Measurements from ENCODE around the gene IFNL3.
A peak's percentile ranks its signal among the peaks of the same experiment; 100 is the strongest.

Gene IFNL3

GRCh38 chr19:39232708-39233107 is 12.1 kb downstream of the IFNL3 start:
- TF ChIP-seq POLR2AphosphoS5 (IDR thresholded peaks at IDR 0.05; ENCODE audit: low read depth, low read length) (no peak), SIN3A (IDR thresholded peaks at IDR 0.05; ENCODE audit: borderline replicate concordance, insufficient read depth, low read length) (no peak), FOXP2 (optimal IDR thresholded peaks at IDR 0.05; ENCODE audit: borderline replicate concordance, extremely low read depth, extremely low read length, insufficient read depth) (no peak), REST (IDR thresholded peaks at IDR 0.05; ENCODE audit: insufficient read depth in 1 of 2, low read depth in 2 of 2, low read length in 2 of 2) (no peak), TAF1 (IDR thresholded peaks at IDR 0.05; ENCODE audit: borderline replicate concordance, insufficient read depth, low read length) (no peak)

GRCh38 chr19:39230096-39230764 is 14.6 kb downstream of the IFNL3 start:
- TF ChIP-seq REST (IDR thresholded peaks at IDR 0.05; ENCODE audit: insufficient read depth in 1 of 2, low read depth in 2 of 2, low read length in 2 of 2) (no peak), POLR2AphosphoS5 (IDR thresholded peaks at IDR 0.05; ENCODE audit: low read depth, low read length) (no peak), FOXP2 (optimal IDR thresholded peaks at IDR 0.05; ENCODE audit: borderline replicate concordance, extremely low read depth, extremely low read length, insufficient read depth) (no peak), TAF1 (IDR thresholded peaks at IDR 0.05; ENCODE audit: borderline replicate concordance, insufficient read depth, low read length) (no peak), SIN3A (IDR thresholded peaks at IDR 0.05; ENCODE audit: borderline replicate concordance, insufficient read depth, low read length) (no peak)

- TF ChIP-seq FOXP2 (optimal IDR thresholded peaks at IDR 0.05; ENCODE audit: borderline replicate concordance, extremely low read depth, extremely low read length, insufficient read depth) (no peak), POLR2AphosphoS5 (IDR thresholded peaks at IDR 0.05; ENCODE audit: low read depth, low read length) (no peak), SIN3A (IDR thresholded peaks at IDR 0.05; ENCODE audit: borderline replicate concordance, insufficient read depth, low read length) (no peak), REST (IDR thresholded peaks at IDR 0.05; ENCODE audit: insufficient read depth in 1 of 2, low read depth in 2 of 2, low read length in 2 of 2) (no peak)
Observed at GRCh38 chr19:39224910-39225309, 19.9 kb downstream of the IFNL3 start.

- no peak for TF ChIP-seq POLR2AphosphoS5 (IDR thresholded peaks at IDR 0.05; ENCODE audit: low read depth, low read length)
- no peak for TF ChIP-seq TAF1 (IDR thresholded peaks at IDR 0.05; ENCODE audit: borderline replicate concordance, insufficient read depth, low read length)
- TF ChIP-seq REST (IDR thresholded peaks at IDR 0.05; ENCODE audit: insufficient read depth in 1 of 2, low read depth in 2 of 2, low read length in 2 of 2) = peak; percentile 87 to 97
- TF ChIP-seq FOXP2 (optimal IDR thresholded peaks at IDR 0.05; ENCODE audit: borderline replicate concordance, extremely low read depth, extremely low read length, insufficient read depth) = no peak
- no peak for TF ChIP-seq SIN3A (IDR thresholded peaks at IDR 0.05; ENCODE audit: borderline replicate concordance, insufficient read depth, low read length)
Observed at GRCh38 chr19:39223703-39224279, 21.0 kb downstream of the IFNL3 start.

All from PFSK-1 (cell line).